Lower leg skin (tissue), 3 donors: ENCODE data around the gene AGXT.

Experiments used
- POLR2A ChIP-seq, 2 donors: fragments of 450-650 bp; IDR thresholded peaks; one replicate each; pipeline ENCODE4 v1.6.1; 2016 to 2017; ENCODE audit warnings: antibody characterized with exemption in 2 of 2, mild to moderate bottlenecking in 1 of 2, moderate library complexity in 1 of 2
- TF ChIP-seq, protein P1 (sequence below), 3 donors: fragments of 450-650 bp; IDR thresholded peaks; one replicate each; pipeline ENCODE4 v1.5.1; 2016; ENCODE audit warnings: antibody characterized with exemption in 3 of 3, mild to moderate bottlenecking in 3 of 3, moderate library complexity in 2 of 3

- TF ChIP-seq POLR2A (IDR thresholded peaks at IDR 0.05), result no peak
- TF ChIP-seq, protein P1, sequence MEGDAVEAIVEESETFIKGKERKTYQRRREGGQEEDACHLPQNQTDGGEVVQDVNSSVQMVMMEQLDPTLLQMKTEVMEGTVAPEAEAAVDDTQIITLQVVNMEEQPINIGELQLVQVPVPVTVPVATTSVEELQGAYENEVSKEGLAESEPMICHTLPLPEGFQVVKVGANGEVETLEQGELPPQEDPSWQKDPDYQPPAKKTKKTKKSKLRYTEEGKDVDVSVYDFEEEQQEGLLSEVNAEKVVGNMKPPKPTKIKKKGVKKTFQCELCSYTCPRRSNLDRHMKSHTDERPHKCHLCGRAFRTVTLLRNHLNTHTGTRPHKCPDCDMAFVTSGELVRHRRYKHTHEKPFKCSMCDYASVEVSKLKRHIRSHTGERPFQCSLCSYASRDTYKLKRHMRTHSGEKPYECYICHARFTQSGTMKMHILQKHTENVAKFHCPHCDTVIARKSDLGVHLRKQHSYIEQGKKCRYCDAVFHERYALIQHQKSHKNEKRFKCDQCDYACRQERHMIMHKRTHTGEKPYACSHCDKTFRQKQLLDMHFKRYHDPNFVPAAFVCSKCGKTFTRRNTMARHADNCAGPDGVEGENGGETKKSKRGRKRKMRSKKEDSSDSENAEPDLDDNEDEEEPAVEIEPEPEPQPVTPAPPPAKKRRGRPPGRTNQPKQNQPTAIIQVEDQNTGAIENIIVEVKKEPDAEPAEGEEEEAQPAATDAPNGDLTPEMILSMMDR (IDR thresholded peaks at IDR 0.05), result no peak
These were observed 16.1 kb downstream of the AGXT start for GRCh38 chr2:240884745-240885144.
